Osteoblast (primary cell): Measurements from ENCODE around the gene SP140L. TPM values are rescaled to one million over a fixed set of nuclear protein-coding genes. Genes with fewer than 3 reads are reported as not detected.
A peak's percentile ranks its signal among the peaks of the same experiment; 100 is the strongest.
"Not testable (repeated sequence)": the region's sequence is repeated elsewhere in the genome, so short reads cannot be mapped to it uniquely, and the experiment has no call there.

ENCODE experiments used
- DNase-seq: peaks from one replicate; pipeline ENCODE4 v3.0.0; 2011; ENCODE audit warnings: low spot score, mixed read lengths; ENCODE audit not compliant: insufficient read length; ENCODE audit errors: missing footprints
- H2AFZ ChIP-seq: 2 replicates; pipeline ENCODE4 v1.6.0; 2011; ENCODE audit warnings: mild to moderate bottlenecking, low read length
- H3K27ac ChIP-seq: 2 replicates; pipeline ENCODE4 v1.5.1; 2011; ENCODE audit warnings: mild to moderate bottlenecking, low read depth, low read length, moderate library complexity
- H3K27me3 ChIP-seq: 2 replicates; pipeline ENCODE4 v1.6.0; 2012; ENCODE audit warnings: mild to moderate bottlenecking, control low read depth, inconsistent platforms, low read length, moderate library complexity; ENCODE audit not compliant: insufficient read depth
- H3K36me3 ChIP-seq: 2 replicates; pipeline ENCODE4 v1.5.1; 2011; ENCODE audit warnings: mild to moderate bottlenecking, low read length, control low read depth, moderate library complexity; ENCODE audit not compliant: insufficient read depth
- H3K4me1 ChIP-seq: 2 replicates; pipeline ENCODE4 v1.5.1; 2011; ENCODE audit warnings: mild to moderate bottlenecking, low read length, control low read depth, moderate library complexity; ENCODE audit not compliant: insufficient read depth
- H3K4me2 ChIP-seq: 2 replicates; pipeline ENCODE4 v1.6.0; 2011; ENCODE audit warnings: mild to moderate bottlenecking, low read length; ENCODE audit not compliant: insufficient read depth
- H3K4me3 ChIP-seq: fragments of 200-600 bp; sonication (generic); 3 replicates; pipeline ENCODE4 v1.5.1; 2012; ENCODE audit warnings: mild to moderate bottlenecking, low read length, inconsistent platforms; ENCODE audit not compliant: insufficient read depth
- H3K79me2 ChIP-seq: 2 replicates; pipeline ENCODE4 v1.6.0; 2012; ENCODE audit warnings: mild to moderate bottlenecking, low read length, control low read depth, inconsistent platforms; ENCODE audit not compliant: insufficient read depth
- H3K9me3 ChIP-seq: 2 replicates; pipeline ENCODE4 v1.5.1; 2011; ENCODE audit warnings: low read depth, low read length, control low read depth
- H4K20me1 ChIP-seq: 2 replicates; pipeline ENCODE4 v1.6.0; 2012; ENCODE audit warnings: mild to moderate bottlenecking, low read length, control low read depth; ENCODE audit not compliant: insufficient read depth
- total RNA-seq: library from RNA; depleted of rRNA; stranded (reverse); fragments of >200 nt; gene quantifications from 2 replicates; pipeline ENCODE4 v1.2.3, GENCODE V29; 2012
- TF ChIP-seq, protein P1 (sequence below): IDR thresholded peaks from 2 replicates; pipeline ENCODE4 v1.5.1; 2011; ENCODE audit warnings: mild to moderate bottlenecking, low read depth, low read length, moderate library complexity; ENCODE audit errors: extremely low read depth

Gene SP140L
- total RNA-seq, 1 donor, result 15.6 TPM

GRCh38 chr2:230343041-230343624, 16.1 kb downstream of the SP140L start:
- not testable (repeated sequence) for H3K4me2 ChIP-seq, H3K4me1 ChIP-seq, H3K27ac ChIP-seq, H3K4me3 ChIP-seq, H2AFZ ChIP-seq, H3K36me3 ChIP-seq, DNase-seq, H3K9me3 ChIP-seq, H3K27me3 ChIP-seq
- peaks cover 12% of the 10 kb centered on the region for H4K20me1 ChIP-seq
- peaks cover 34% of the 10 kb centered on the region for H3K79me2 ChIP-seq

DNA sequence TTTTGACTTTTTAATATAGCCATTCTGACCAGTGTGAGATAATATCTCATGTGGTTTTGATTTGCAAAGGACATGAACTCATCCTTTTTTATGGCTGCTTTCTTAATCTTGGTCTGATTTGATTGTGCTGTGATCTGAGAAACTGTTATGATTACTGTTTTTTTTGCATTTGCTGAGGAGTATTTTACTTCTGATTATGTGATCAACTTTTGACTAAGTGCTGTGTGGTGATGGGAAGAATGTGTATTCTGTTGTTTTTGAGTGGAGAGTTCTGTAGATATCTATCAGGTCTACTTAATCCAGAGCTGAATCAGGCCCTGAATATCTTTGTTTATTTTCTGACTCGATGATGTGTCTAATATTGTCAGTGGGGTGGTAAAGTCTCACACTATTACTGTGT, 16.8 kb downstream of the SP140L start:
- TF ChIP-seq, protein P1, sequence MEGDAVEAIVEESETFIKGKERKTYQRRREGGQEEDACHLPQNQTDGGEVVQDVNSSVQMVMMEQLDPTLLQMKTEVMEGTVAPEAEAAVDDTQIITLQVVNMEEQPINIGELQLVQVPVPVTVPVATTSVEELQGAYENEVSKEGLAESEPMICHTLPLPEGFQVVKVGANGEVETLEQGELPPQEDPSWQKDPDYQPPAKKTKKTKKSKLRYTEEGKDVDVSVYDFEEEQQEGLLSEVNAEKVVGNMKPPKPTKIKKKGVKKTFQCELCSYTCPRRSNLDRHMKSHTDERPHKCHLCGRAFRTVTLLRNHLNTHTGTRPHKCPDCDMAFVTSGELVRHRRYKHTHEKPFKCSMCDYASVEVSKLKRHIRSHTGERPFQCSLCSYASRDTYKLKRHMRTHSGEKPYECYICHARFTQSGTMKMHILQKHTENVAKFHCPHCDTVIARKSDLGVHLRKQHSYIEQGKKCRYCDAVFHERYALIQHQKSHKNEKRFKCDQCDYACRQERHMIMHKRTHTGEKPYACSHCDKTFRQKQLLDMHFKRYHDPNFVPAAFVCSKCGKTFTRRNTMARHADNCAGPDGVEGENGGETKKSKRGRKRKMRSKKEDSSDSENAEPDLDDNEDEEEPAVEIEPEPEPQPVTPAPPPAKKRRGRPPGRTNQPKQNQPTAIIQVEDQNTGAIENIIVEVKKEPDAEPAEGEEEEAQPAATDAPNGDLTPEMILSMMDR, result no peak
- H3K79me2 ChIP-seq, result peaks cover 36% of the 10 kb centered on the region
- no peak for DNase-seq
- no peaks in the 10 kb centered on the region for H3K9me3 ChIP-seq
- H3K4me2 ChIP-seq, result no peak overlapping the region
- no peaks in the 10 kb centered on the region for H3K36me3 ChIP-seq
- H3K4me1 ChIP-seq, result no peaks in the 10 kb centered on the region
- H2AFZ ChIP-seq, result no peak overlapping the region
- peaks cover 12% of the 10 kb centered on the region for H4K20me1 ChIP-seq
- no peak overlapping the region for H3K4me3 ChIP-seq
- H3K27me3 ChIP-seq, result no peaks in the 10 kb centered on the region
- no peak overlapping the region for H3K27ac ChIP-seq

DNA sequence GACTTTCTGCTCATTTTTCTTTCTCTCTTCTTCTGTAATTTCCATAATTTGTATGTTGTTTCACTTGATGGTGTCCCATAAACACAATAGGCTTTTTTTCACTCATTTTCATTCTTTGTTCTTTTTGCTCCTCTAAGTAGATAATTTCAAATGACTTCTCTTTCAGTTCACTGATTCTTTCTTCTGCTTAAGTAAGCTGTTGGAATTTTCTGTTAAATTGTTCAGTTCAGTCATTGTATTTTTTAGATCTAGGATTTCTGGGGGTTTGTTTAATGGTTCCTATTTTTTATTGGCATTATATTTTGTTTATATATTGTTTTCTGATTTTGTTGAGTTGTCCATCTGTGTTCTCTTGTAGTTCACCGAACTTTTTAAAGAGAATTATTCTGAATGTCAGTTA, 19.5 kb downstream of the SP140L start:
- Histone ChIP-seq H3K27me3 (no peaks in the 10 kb centered on the region), H3K4me2 (no peak overlapping the region), H3K4me1 (no peaks in the 10 kb centered on the region), H3K27ac (no peak overlapping the region), H3K9me3 (no peaks in the 10 kb centered on the region), H3K79me2 (peaks cover 40% of the 10 kb centered on the region), H4K20me1 (peaks cover 12% of the 10 kb centered on the region), H3K4me3 (no peak overlapping the region), H3K36me3 (no peaks in the 10 kb centered on the region), H2AFZ (no peak overlapping the region)
- TF ChIP-seq, protein P1, result no peak
- no peak for DNase-seq

GRCh38 chr2:230346921-230347533, 20.0 kb downstream of the SP140L start:
- Histone ChIP-seq H3K27me3 (no peaks in the 10 kb centered on the region), H2AFZ (no peak overlapping the region), H4K20me1 (peaks cover 12% of the 10 kb centered on the region), H3K4me2 (no peak overlapping the region), H3K79me2 (peaks cover 42% of the 10 kb centered on the region), H3K36me3 (no peaks in the 10 kb centered on the region), H3K4me3 (no peak overlapping the region), H3K4me1 (no peaks in the 10 kb centered on the region), H3K27ac (no peak overlapping the region), H3K9me3 (no peaks in the 10 kb centered on the region)
- TF ChIP-seq, protein P1, result no peak
- peak; percentile 64 for DNase-seq
